Measurements from ENCODE around the gene PAK6. TPM values are rescaled to one million over a fixed set of nuclear protein-coding genes. Genes with fewer than 3 reads are reported as not detected.
A peak's percentile ranks its signal among the peaks of the same experiment; 100 is the strongest.

Gene PAK6
- polyA plus RNA-seq, 3 donors, result 0.03 TPM; not detected in 2

DNA sequence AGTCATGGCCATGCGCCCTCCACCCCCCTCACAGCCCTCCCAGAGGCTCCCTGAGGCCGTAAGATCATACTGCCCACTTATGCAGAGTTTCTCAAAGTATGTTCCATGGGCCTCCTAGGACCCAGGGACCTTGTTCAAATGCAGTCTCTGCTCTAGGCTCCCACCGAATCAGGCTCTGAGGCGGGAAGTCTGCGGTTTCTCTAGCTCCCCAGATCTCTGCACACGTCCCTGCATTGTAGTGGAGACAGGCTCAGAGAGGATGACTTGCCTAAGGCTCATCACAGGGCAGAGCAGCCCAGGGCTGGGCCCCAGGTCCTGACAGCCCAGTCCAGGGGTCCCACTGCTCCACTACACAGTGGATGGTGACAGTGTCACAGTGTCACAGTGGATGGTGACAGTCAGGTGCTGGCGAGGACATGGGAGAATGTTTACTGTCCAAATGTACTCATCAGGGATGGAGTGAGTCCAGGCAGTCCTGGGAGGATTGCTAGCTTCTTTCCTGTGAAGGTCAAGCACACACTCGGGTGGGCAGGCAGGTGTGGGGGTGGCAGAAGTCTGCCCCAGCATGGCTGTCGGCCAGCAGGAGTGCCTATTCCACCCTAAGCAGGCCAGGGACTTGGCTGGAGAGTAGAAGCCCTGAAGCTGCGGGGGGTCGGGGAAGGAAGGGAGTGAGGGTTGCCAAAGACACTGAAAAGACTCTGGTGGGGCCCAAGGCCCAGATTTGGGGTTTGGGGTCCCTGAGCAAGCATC is 31.6 kb downstream of the PAK6 start:
- TF ChIP-seq, protein P1, sequence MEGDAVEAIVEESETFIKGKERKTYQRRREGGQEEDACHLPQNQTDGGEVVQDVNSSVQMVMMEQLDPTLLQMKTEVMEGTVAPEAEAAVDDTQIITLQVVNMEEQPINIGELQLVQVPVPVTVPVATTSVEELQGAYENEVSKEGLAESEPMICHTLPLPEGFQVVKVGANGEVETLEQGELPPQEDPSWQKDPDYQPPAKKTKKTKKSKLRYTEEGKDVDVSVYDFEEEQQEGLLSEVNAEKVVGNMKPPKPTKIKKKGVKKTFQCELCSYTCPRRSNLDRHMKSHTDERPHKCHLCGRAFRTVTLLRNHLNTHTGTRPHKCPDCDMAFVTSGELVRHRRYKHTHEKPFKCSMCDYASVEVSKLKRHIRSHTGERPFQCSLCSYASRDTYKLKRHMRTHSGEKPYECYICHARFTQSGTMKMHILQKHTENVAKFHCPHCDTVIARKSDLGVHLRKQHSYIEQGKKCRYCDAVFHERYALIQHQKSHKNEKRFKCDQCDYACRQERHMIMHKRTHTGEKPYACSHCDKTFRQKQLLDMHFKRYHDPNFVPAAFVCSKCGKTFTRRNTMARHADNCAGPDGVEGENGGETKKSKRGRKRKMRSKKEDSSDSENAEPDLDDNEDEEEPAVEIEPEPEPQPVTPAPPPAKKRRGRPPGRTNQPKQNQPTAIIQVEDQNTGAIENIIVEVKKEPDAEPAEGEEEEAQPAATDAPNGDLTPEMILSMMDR (IDR thresholded peaks at IDR 0.05), result no peak
- Histone ChIP-seq H3K4me1 (ENCODE audit: control insufficient read depth in 1 of 2, insufficient read depth in 2 of 2, low read length in 2 of 2) (peaks cover 6 to 8% of the 10 kb centered on the region in 2 donors), H3K79me2 (ENCODE audit: insufficient read depth, low read length) (no peaks in the 10 kb centered on the region), H3K4me3 (replicated peaks in 1 of 3; ENCODE audit: low read depth in 2 of 3, low read length in 3 of 3) (no peak overlapping the region), H3K9me3 (replicated peaks in 1 of 2; ENCODE audit: control insufficient read depth in 1 of 2, insufficient read depth in 1 of 2, low read length in 2 of 2) (no peaks in the 10 kb centered on the region), H3K27me3 (ENCODE audit: control insufficient read depth in 2 of 2, insufficient read depth in 2 of 2, low read length in 2 of 2) (no peaks in the 10 kb centered on the region), H4K20me1 (ENCODE audit: insufficient read depth, low read length) (no peaks in the 10 kb centered on the region), H3K27ac (ENCODE audit: low read depth in 1 of 2, low read length in 2 of 2) (no peak overlapping the region), H3K36me3 (replicated peaks in 1 of 2; ENCODE audit: control insufficient read depth in 1 of 2, insufficient read depth in 2 of 2, low read length in 2 of 2) (no peaks in the 10 kb centered on the region), H3K4me2 (replicated peaks; ENCODE audit: extremely low read depth, low read length, poor library complexity, severe bottlenecking) (no peak overlapping the region), H3K9ac (ENCODE audit: insufficient read depth, low read length, poor library complexity, severe bottlenecking) (no peak overlapping the region), H2AFZ (ENCODE audit: insufficient read depth, low read depth, low read length, poor library complexity, severe bottlenecking) (no peak overlapping the region)
- H3K4me3 Mint-ChIP-seq, result no peak overlapping the region
- H3K36me3 Mint-ChIP-seq, result no peaks in the 10 kb centered on the region
- H3K4me1 Mint-ChIP-seq, result peaks cover 10% of the 10 kb centered on the region
- H3K27ac Mint-ChIP-seq, result peak overlapping the region in 1 of 7 donors; percentile 86
- H3K27me3 Mint-ChIP-seq (ENCODE audit: low read depth in 3 of 3), result peaks cover 2 to 9% (median 3%) of the 10 kb centered on the region in 3 donors
- no peaks in the 10 kb centered on the region for H3K9me3 Mint-ChIP-seq
- DNase-seq, result no peak
- WGBS (ENCODE audit: insufficient coverage), result 87% methylated on average over 8 of the region's 11 CpGs
- intact Hi-C loops (cut with micrococcal nuclease), result loop anchor here (5.0 to 10.0 kb wide), 3 partner anchors 223 to 486 kb away; partner anchors contain the start of gene FSIP1 (in 1 of the 2)

DNA sequence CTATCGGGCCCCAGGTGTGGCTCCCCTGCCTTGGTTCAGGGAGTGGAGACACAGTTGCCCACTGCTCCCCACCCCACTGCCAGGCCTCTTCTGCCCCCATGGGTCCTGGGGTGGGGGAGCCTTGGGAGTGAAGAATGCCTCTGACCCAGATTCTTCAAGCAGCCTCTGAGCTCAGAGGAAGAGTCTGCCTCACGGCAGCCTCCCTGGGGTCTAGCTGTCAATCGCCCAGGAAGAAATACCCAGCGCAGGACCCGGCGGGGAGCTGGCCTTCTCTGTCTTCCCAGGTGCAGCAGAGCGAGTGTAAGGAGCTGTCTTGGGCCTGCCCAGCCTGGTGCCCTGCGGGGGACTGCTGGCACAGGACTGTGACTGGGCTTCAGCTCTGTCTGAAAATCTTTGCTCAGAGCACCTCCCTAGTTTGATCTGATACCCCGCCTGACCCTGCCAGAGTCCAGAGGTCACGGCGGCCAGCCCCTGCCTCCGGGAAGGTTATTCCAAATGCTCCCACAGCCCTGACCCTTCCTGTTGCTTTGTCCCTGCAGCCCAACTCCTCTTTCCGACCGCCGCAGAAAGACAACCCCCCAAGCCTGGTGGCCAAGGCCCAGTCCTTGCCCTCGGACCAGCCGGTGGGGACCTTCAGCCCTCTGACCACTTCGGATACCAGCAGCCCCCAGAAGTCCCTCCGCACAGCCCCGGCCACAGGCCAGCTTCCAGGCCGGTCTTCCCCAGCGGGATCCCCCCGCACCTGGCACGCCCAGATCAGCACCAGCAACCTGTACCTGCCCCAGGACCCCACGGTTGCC is 33.0 kb downstream of the PAK6 start:
- Mint-ChIP-seq H3K36me3 (no peaks in the 10 kb centered on the region), H3K4me3 (no peak overlapping the region), H3K27ac (no peak overlapping the region), H3K27me3 (ENCODE audit: low read depth in 3 of 3) (peaks cover 2 to 11% (median 9%) of the 10 kb centered on the region in 3 donors), H3K9me3 (no peaks in the 10 kb centered on the region), H3K4me1 (peaks cover 21% of the 10 kb centered on the region)
- DNase-seq, result no peak
- Histone ChIP-seq H3K4me2 (replicated peaks; ENCODE audit: extremely low read depth, low read length, poor library complexity, severe bottlenecking) (no peak overlapping the region), H3K36me3 (replicated peaks in 1 of 2; ENCODE audit: control insufficient read depth in 1 of 2, insufficient read depth in 2 of 2, low read length in 2 of 2) (no peaks in the 10 kb centered on the region), H3K9ac (ENCODE audit: insufficient read depth, low read length, poor library complexity, severe bottlenecking) (no peak overlapping the region), H3K79me2 (ENCODE audit: insufficient read depth, low read length) (no peaks in the 10 kb centered on the region), H3K4me1 (ENCODE audit: control insufficient read depth in 1 of 2, insufficient read depth in 2 of 2, low read length in 2 of 2) (peaks cover 21 to 23% of the 10 kb centered on the region in 2 donors), H3K9me3 (replicated peaks in 1 of 2; ENCODE audit: control insufficient read depth in 1 of 2, insufficient read depth in 1 of 2, low read length in 2 of 2) (no peaks in the 10 kb centered on the region), H2AFZ (ENCODE audit: insufficient read depth, low read depth, low read length, poor library complexity, severe bottlenecking) (no peak overlapping the region), H4K20me1 (ENCODE audit: insufficient read depth, low read length) (no peaks in the 10 kb centered on the region), H3K4me3 (replicated peaks in 1 of 3; ENCODE audit: low read depth in 2 of 3, low read length in 3 of 3) (no peak overlapping the region), H3K27ac (ENCODE audit: low read depth in 1 of 2, low read length in 2 of 2) (no peak overlapping the region), H3K27me3 (ENCODE audit: control insufficient read depth in 2 of 2, insufficient read depth in 2 of 2, low read length in 2 of 2) (no peaks in the 10 kb centered on the region)
- TF ChIP-seq, protein P1 (IDR thresholded peaks at IDR 0.05), result no peak
- intact Hi-C loops (cut with micrococcal nuclease), result loop anchor here (5.0 to 10.0 kb wide), 3 partner anchors 225 to 487 kb away; partner anchors contain the start of gene FSIP1 (in 1 of the 2)
- WGBS (ENCODE audit: insufficient coverage), result 96% methylated on average over 24 of the region's 25 CpGs
